WERI-Rb-1 (cell line): ENCODE results near the gene LAMB2.

ENCODE experiments used
- DNase-seq: peaks from one replicate; pipeline ENCODE4 v3.0.0-alpha.2; 2020
- H3K27ac ChIP-seq: fragments of 250-450 bp; sonication (Bioruptor Pico); 2 replicates; pipeline ENCODE4 v1.5.1; 2020; ENCODE audit warnings: mild to moderate bottlenecking, moderate library complexity
- H3K27me3 ChIP-seq: fragments of 250-450 bp; sonication (Bioruptor Pico); 2 replicates; pipeline ENCODE4 v1.5.1; 2021; ENCODE audit warnings: mild to moderate bottlenecking, low read depth, moderate library complexity; ENCODE audit not compliant: insufficient read depth, severe bottlenecking
- H3K36me3 ChIP-seq: fragments of 250-450 bp; sonication (Bioruptor Pico); 2 replicates; pipeline ENCODE4 v1.5.1; 2020; ENCODE audit warnings: mild to moderate bottlenecking, moderate library complexity
- H3K4me3 ChIP-seq: 2 replicates; pipeline ENCODE4 v1.5.1; 2011; ENCODE audit warnings: low read depth, mild to moderate bottlenecking, control low read depth, low read length
- H3K9me3 ChIP-seq: fragments of 250-450 bp; sonication (Bioruptor Pico); 2 replicates; pipeline ENCODE4 v1.5.1; 2021; ENCODE audit warnings: mild to moderate bottlenecking, moderate library complexity; ENCODE audit not compliant: severe bottlenecking
- CTCF ChIP-seq: IDR thresholded peaks from 2 replicates; pipeline ENCODE4 v1.5.1; 2011; ENCODE audit warnings: low read depth, mild to moderate bottlenecking, control low read depth, inconsistent platforms, low read length

The LAMB2 gene

GRCh38 chr3:49163609-49164008 lies 30.8 kb upstream of the LAMB2 start:
- peaks cover 3% of the 10 kb centered on the region for H3K9me3 ChIP-seq
- no peak for DNase-seq
- no peaks in the 10 kb centered on the region for H3K27me3 ChIP-seq
- H3K4me3 ChIP-seq, result no peak overlapping the region
- no peak for TF ChIP-seq CTCF
- H3K36me3 ChIP-seq, result peaks cover 21% of the 10 kb centered on the region
- H3K27ac ChIP-seq, result no peak overlapping the region

GRCh38 chr3:49162751-49163419 lies 30.0 kb upstream of the LAMB2 start:
- Histone ChIP-seq H3K36me3 (peaks cover 21% of the 10 kb centered on the region), H3K4me3 (no peak overlapping the region), H3K27me3 (no peaks in the 10 kb centered on the region), H3K9me3 (peaks cover 3% of the 10 kb centered on the region), H3K27ac (no peak overlapping the region)
- no peak for DNase-seq
- TF ChIP-seq CTCF, result no peak

- H3K36me3 ChIP-seq, result peaks cover 21% of the 10 kb centered on the region
- no peaks in the 10 kb centered on the region for H3K27me3 ChIP-seq
- no peak overlapping the region for H3K4me3 ChIP-seq
- DNase-seq, result no peak
- H3K27ac ChIP-seq, result no peak overlapping the region
- no peak for TF ChIP-seq CTCF
- H3K9me3 ChIP-seq, result peaks cover 3% of the 10 kb centered on the region
Measured at GRCh38 chr3:49161808-49162530, 29.1 kb upstream of the LAMB2 start.

- Histone ChIP-seq H3K27me3 (no peaks in the 10 kb centered on the region), H3K4me3 (no peak overlapping the region), H3K36me3 (peaks cover 21% of the 10 kb centered on the region), H3K9me3 (peaks cover under 1% of the 10 kb centered on the region), H3K27ac (no peak overlapping the region)
- TF ChIP-seq CTCF, result no peak
- no peak for DNase-seq
Measured at GRCh38 chr3:49161197-49161596, 28.3 kb upstream of the LAMB2 start.

GRCh38 chr3:49158792-49159191 lies 25.9 kb upstream of the LAMB2 start:
- peaks cover 12% of the 10 kb centered on the region for H3K36me3 ChIP-seq
- no peaks in the 10 kb centered on the region for H3K27me3 ChIP-seq
- no peak for DNase-seq
- H3K27ac ChIP-seq, result no peak overlapping the region
- no peak for TF ChIP-seq CTCF
- no peak overlapping the region for H3K4me3 ChIP-seq
- no peaks in the 10 kb centered on the region for H3K9me3 ChIP-seq
